Esophagus squamous epithelium (tissue), 5 donors: ENCODE data around the gene TAX1BP3. TPM values are rescaled to one million over a fixed set of nuclear protein-coding genes. Genes with fewer than 3 reads are reported as not detected.

Experiments
- DNase-seq: peaks from one replicate; lab custom pipeline; 2025; lab: John Stamatoyannopoulos, UW
- H3K27ac ChIP-seq, 4 donors: fragments of 200-600 bp; sonication (generic); one replicate each; pipeline ENCODE4 v1.5.1; 2016 to 2019; ENCODE audit warnings: mild to moderate bottlenecking in 1 of 4
- H3K27me3 ChIP-seq, 4 donors: fragments of 200-600 bp; sonication (generic); 1 replicate in 3 of 4; 2 replicates in 1 of 4; pipeline versions ENCODE4 v1.5.1 to v1.6.0; 2017 to 2021; ENCODE audit warnings: antibody characterized with exemption in 1 of 4
- H3K36me3 ChIP-seq, 3 donors: fragments of 200-600 bp; sonication (generic); one replicate each; pipeline ENCODE4 v1.5.1; 2016 to 2019
- H3K4me1 ChIP-seq, 3 donors: fragments of 200-600 bp; sonication (generic); one replicate each; pipeline ENCODE4 v1.5.1; 2017 to 2019
- H3K4me3 ChIP-seq, 4 donors: fragments of 200-600 bp; sonication (generic); 1 replicate in 3 of 4; 2 replicates in 1 of 4; pipeline ENCODE4 v1.5.1; 2016 to 2019; ENCODE audit warnings: mild to moderate bottlenecking in 2 of 4, moderate library complexity in 1 of 4
- H3K9me3 ChIP-seq, 3 donors: fragments of 200-600 bp; sonication (generic); one replicate each; pipeline ENCODE4 v1.5.1; 2016 to 2019
- POLR2A ChIP-seq, 4 donors: fragments of 450-650 bp; IDR thresholded peaks; one replicate each; pipeline ENCODE4 v1.6.1; 2017; ENCODE audit warnings: antibody characterized with exemption in 4 of 4, mild to moderate bottlenecking in 4 of 4, moderate library complexity in 3 of 4
- WGBS, 2 donors: methylation state at CpG; one replicate each; pipeline ENCODE4 v1.1.5; 2018; 5-methylcytosine and 5-hydroxymethylcytosine counted together
- intact Hi-C: fragments of 100-400 bp; cut with DNase I; formaldehyde crosslinking; loops from one replicate; pipeline ENCODE4 v1.15.0; 2022
- total RNA-seq, 4 donors: library from RNA; depleted of rRNA; stranded (reverse); fragments of >200 nt; gene quantifications; one replicate each; pipeline ENCODE4 v1.1.0, GENCODE V29; 2016
- TF ChIP-seq, protein P1 (sequence below), 6 experiments: fragments of 450-650 bp in 4 of 6; fragments of 200-600 bp in 2 of 6; sonication (generic) in 2 of 6; IDR thresholded peaks; one replicate each; pipeline ENCODE4 v1.5.1; 2016 to 2019; ENCODE audit warnings: antibody characterized with exemption in 6 of 6, mild to moderate bottlenecking in 4 of 6, moderate library complexity in 4 of 6
- donor health status: DM: yes; HTN: yes; CAD: no.

The TAX1BP3 gene
- total RNA-seq, 4 donors from 2014 or later: 185 to 371 (median 293) TPM

DNA sequence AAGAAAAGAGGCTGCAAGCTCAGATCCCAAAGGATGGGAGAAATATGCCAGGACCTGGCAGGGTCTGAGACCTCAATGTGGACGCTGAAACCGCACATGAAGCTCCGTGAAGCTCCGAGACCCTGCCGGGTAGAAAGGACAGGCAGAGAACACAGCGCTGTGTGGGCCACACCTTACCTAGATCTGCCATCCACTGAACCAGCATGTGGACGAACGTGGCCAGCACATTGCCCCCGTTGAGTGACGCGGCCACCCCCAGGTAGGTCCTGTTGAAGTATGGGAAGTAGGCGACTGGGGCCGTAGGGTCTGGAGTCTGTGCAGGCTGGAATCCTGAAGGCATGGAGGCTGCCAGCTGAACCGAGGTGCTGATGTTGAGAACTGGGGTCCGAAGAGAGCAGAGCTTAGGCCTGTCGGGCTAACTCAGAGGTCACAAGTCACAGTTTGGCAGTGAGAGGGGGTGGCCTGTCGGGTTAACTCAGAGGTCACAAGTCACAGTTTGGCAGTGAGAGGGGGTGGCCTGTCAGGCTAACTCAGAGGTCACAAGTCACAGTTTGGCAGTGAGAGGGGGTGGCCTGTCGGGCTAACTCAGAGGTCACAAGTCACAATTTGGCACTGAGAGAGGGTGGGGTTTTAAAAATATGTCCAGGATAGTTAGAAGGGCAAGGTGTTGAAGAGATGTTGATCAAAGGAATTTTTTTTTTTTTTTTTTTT, 53.1 kb downstream of the TAX1BP3 start:
- Histone ChIP-seq H3K27ac (no peak overlapping the region), H3K27me3 (no peaks in the 10 kb centered on the region), H3K36me3 (peaks cover 8 to 100% (median 21%) of the 10 kb centered on the region in 3 donors), H3K9me3 (no peaks in the 10 kb centered on the region), H3K4me3 (no peak overlapping the region), H3K4me1 (no peaks in the 10 kb centered on the region)
- WGBS, 2 donors: 89 to 92% methylated on average over 5 to 15 of the region's 18 CpGs
- no peak for DNase-seq
- intact Hi-C loops: no loop called here
- no peak for TF ChIP-seq POLR2A (IDR thresholded peaks at IDR 0.05)
- TF ChIP-seq, protein P1, sequence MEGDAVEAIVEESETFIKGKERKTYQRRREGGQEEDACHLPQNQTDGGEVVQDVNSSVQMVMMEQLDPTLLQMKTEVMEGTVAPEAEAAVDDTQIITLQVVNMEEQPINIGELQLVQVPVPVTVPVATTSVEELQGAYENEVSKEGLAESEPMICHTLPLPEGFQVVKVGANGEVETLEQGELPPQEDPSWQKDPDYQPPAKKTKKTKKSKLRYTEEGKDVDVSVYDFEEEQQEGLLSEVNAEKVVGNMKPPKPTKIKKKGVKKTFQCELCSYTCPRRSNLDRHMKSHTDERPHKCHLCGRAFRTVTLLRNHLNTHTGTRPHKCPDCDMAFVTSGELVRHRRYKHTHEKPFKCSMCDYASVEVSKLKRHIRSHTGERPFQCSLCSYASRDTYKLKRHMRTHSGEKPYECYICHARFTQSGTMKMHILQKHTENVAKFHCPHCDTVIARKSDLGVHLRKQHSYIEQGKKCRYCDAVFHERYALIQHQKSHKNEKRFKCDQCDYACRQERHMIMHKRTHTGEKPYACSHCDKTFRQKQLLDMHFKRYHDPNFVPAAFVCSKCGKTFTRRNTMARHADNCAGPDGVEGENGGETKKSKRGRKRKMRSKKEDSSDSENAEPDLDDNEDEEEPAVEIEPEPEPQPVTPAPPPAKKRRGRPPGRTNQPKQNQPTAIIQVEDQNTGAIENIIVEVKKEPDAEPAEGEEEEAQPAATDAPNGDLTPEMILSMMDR (IDR thresholded peaks at IDR 0.05): no peak

GRCh38 chr17:3613124-3613523, 55.3 kb downstream of the TAX1BP3 start:
- Histone ChIP-seq H3K27me3 (no peaks in the 10 kb centered on the region), H3K36me3 (peaks cover 9 to 100% (median 20%) of the 10 kb centered on the region in 3 donors), H3K9me3 (no peaks in the 10 kb centered on the region), H3K27ac (no peak overlapping the region), H3K4me1 (no peaks in the 10 kb centered on the region), H3K4me3 (no peak overlapping the region)
- WGBS, 2 donors: 88 to 93% methylated on average over 2 to 6 of the region's 6 CpGs
- no peak for DNase-seq
- intact Hi-C loops: no loop called here
- no peak for TF ChIP-seq POLR2A (IDR thresholded peaks at IDR 0.05)
- TF ChIP-seq, protein P1 (IDR thresholded peaks at IDR 0.05): no peak

Other genes with a start within 250 kb of the TAX1BP3 start
- not detected for gene OR1E2, start 234.7 kb downstream of the TAX1BP3 start, total RNA-seq
- under 1 TPM in 1 of 4 donors, not detected in 3; 0.41 TPM for gene SPATA22, start 196.8 kb downstream of the TAX1BP3 start, total RNA-seq
- gene ASPA, start 192.6 kb downstream of the TAX1BP3 start, total RNA-seq: under 1 TPM in 3 of 4 donors, not detected in 1; 0.22 to 0.76 (median 0.23) TPM
- 1 to 10 TPM in 1 of 4 donors, under 1 TPM in 2, not detected in 1; 0.76 to 1.8 (median 0.99) TPM for gene TRPV3, start 110.8 kb downstream of the TAX1BP3 start, total RNA-seq
- gene TRPV1, start 59.2 kb downstream of the TAX1BP3 start, total RNA-seq: 1 to 10 TPM; 1.4 to 3.4 (median 1.8) TPM
- 10 to 100 TPM; 10.8 to 16.8 (median 14.3) TPM for gene SHPK, start 32.3 kb downstream of the TAX1BP3 start, total RNA-seq
- 10 to 100 TPM in 2 of 4 donors, 1 to 10 TPM in 2; 5.9 to 14.3 (median 9.8) TPM for gene CTNS, start 31.8 kb downstream of the TAX1BP3 start, total RNA-seq
- gene EMC6, start 234 bp upstream of the TAX1BP3 start, total RNA-seq: 10 to 100 TPM; 14.5 to 26.3 (median 19.0) TPM
- gene P2RX5, start 27.6 kb upstream of the TAX1BP3 start, total RNA-seq: 1 to 10 TPM in 1 of 4 donors, under 1 TPM in 2, not detected in 1; 0.38 to 1.1 (median 0.97) TPM
- gene HASPIN, start 55.3 kb upstream of the TAX1BP3 start, total RNA-seq: 1 to 10 TPM; 1.4 to 5.4 (median 3.0) TPM
- 10 to 100 TPM in 3 of 4 donors, 1 to 10 TPM in 1; 5.7 to 40.5 (median 26.9) TPM for gene ITGAE, start 132.6 kb upstream of the TAX1BP3 start, total RNA-seq
- gene NCBP3, start 177.7 kb upstream of the TAX1BP3 start, total RNA-seq: 10 to 100 TPM; 12.1 to 26.1 (median 17.1) TPM
- gene CAMKK1, start 224.5 kb upstream of the TAX1BP3 start, total RNA-seq: 1 to 10 TPM; 3.3 to 9.5 (median 3.8) TPM
- gene P2RX1, start 247.9 kb upstream of the TAX1BP3 start, total RNA-seq: 10 to 100 TPM in 1 of 4 donors, 1 to 10 TPM in 3; 1.2 to 13.0 (median 2.1) TPM